ENCODE measurements around the gene RNF212B. TPM values are rescaled to one million over a fixed set of nuclear protein-coding genes. Genes with fewer than 3 reads are reported as not detected.
"Not testable (repeated sequence)": the region's sequence is repeated elsewhere in the genome, so short reads cannot be mapped to it uniquely, and the experiment has no call there.

RNF212B gene
- total RNA-seq, 1 experiment from 2014 or later: not detected

DNA sequence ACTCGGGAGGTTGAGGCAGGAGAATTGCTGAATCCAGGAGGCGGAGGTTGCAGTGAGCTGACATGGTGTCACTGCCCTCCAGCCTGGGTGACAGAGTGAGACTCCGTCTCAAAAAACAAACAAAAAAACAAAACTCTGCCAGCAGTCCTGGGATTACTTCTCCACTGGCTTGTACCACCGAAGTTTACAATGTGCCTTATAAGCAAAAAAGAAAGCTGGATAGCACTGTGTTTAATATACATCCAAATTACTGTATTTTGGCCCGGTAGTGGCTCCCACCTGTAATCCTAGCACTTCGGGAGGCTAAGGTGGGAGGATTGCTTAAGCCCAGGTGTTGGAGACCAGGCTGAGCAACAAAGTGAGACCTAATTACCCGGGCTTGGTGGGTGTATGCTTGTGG lies 31.5 kb downstream of the RNF212B start:
- no peak for DNase-seq
- H3K27ac ChIP-seq: no peak overlapping the region
- H3K36me3 ChIP-seq (ENCODE audit: low read depth): no peaks in the 10 kb centered on the region
- TF ChIP-seq, protein P1, sequence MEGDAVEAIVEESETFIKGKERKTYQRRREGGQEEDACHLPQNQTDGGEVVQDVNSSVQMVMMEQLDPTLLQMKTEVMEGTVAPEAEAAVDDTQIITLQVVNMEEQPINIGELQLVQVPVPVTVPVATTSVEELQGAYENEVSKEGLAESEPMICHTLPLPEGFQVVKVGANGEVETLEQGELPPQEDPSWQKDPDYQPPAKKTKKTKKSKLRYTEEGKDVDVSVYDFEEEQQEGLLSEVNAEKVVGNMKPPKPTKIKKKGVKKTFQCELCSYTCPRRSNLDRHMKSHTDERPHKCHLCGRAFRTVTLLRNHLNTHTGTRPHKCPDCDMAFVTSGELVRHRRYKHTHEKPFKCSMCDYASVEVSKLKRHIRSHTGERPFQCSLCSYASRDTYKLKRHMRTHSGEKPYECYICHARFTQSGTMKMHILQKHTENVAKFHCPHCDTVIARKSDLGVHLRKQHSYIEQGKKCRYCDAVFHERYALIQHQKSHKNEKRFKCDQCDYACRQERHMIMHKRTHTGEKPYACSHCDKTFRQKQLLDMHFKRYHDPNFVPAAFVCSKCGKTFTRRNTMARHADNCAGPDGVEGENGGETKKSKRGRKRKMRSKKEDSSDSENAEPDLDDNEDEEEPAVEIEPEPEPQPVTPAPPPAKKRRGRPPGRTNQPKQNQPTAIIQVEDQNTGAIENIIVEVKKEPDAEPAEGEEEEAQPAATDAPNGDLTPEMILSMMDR (conservative IDR thresholded peaks at IDR 0.05): no peak
- no peak for TF ChIP-seq EZH2 (IDR thresholded peaks at IDR 0.05; ENCODE audit: low read depth)
- H3K9me3 ChIP-seq (ENCODE audit: insufficient read depth, low read depth): no peaks in the 10 kb centered on the region
- no peaks in the 10 kb centered on the region for H3K4me1 ChIP-seq (replicated peaks; ENCODE audit: insufficient read depth)
- H2AFZ ChIP-seq: no peak overlapping the region
- ChIA-PET POLR2A (ENCODE audit: unreplicated experiment) (no interaction called here), CTCF (no interaction called here)
- H3K4me3 ChIP-seq: no peak overlapping the region
- H3K27me3 ChIP-seq (ENCODE audit: insufficient read depth, low read depth): no peaks in the 10 kb centered on the region
- H3K79me2 ChIP-seq (ENCODE audit: low read depth): no peaks in the 10 kb centered on the region
- H3K4me2 ChIP-seq: no peak overlapping the region
- H3K9me2 ChIP-seq (ENCODE audit: insufficient read depth): no peaks in the 10 kb centered on the region
- H4K20me1 ChIP-seq (ENCODE audit: insufficient read depth): no peaks in the 10 kb centered on the region
- intact Hi-C loops (cut with micrococcal nuclease; ENCODE audit: unreplicated experiment): loop anchor here (10.0 kb wide), 1 partner anchor 144 kb away; no protein-coding TSS in a partner anchor
- no TSS peak for BruUV-seq (replicated peaks)
- no peaks in the 10 kb centered on the region for H3F3A ChIP-seq (ENCODE audit: insufficient read depth, low read depth)

DNA sequence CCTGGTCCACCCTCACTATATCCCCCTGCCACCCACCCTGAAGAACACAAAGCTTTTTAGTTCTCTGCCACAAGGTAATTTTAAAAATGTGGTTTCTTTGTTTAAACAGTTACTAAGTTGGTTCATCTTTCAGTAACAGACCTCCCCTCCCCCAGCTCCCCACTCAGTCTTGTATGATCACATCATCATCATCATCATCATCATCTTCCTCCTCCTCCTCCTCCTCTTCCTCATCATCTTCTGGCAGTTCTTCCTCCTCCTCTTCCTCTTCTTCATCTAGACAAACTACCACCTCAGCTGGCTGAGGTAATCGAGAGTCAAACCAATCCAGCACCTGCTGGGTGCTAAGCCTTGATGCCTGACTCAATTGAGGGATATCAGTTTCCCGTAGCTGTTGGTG lies 37.7 kb downstream of the RNF212B start:
- no peak overlapping the region for H3K4me2 ChIP-seq
- TF ChIP-seq EZH2 (IDR thresholded peaks at IDR 0.05; ENCODE audit: low read depth): no peak
- TF ChIP-seq, protein P1 (conservative IDR thresholded peaks at IDR 0.05): no peak
- H3F3A ChIP-seq (ENCODE audit: insufficient read depth, low read depth): no peaks in the 10 kb centered on the region
- BruUV-seq (replicated peaks): no TSS peak
- intact Hi-C loops (cut with micrococcal nuclease; ENCODE audit: unreplicated experiment): no loop called here
- H3K4me3 ChIP-seq: no peak overlapping the region
- no peak overlapping the region for H3K27ac ChIP-seq
- POLR2A ChIA-PET (ENCODE audit: unreplicated experiment): no interaction called here
- DNase-seq: no peak
- H3K79me2 ChIP-seq (ENCODE audit: low read depth): no peaks in the 10 kb centered on the region
- H2AFZ ChIP-seq: no peak overlapping the region
- no peaks in the 10 kb centered on the region for H3K36me3 ChIP-seq (ENCODE audit: low read depth)
- no peaks in the 10 kb centered on the region for H4K20me1 ChIP-seq (ENCODE audit: insufficient read depth)
- H3K9me2 ChIP-seq (ENCODE audit: insufficient read depth): no peaks in the 10 kb centered on the region
- no peaks in the 10 kb centered on the region for H3K4me1 ChIP-seq (replicated peaks; ENCODE audit: insufficient read depth)
- no peaks in the 10 kb centered on the region for H3K27me3 ChIP-seq (ENCODE audit: insufficient read depth, low read depth)
- CTCF ChIA-PET: no interaction called here
- no peaks in the 10 kb centered on the region for H3K9me3 ChIP-seq (ENCODE audit: insufficient read depth, low read depth)

DNA sequence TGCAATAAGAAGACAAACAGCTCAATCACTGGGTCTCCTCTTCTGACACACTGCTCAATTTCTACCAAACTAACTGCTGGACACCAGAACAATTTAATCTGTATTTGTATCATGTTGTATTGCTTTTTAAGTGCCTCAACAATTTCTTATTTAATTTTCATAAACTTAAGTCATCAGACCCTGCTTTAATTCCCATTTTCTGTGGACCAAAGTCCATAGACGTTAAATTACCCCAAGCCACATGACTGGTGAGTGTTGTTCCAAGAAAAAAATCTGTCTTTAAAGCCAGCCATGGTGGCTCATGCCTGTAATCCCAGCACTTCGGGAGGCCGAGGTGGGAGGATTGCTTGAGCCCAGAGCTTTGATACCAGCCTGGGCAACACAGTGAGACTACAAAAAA lies 39.5 kb downstream of the RNF212B start:
- H3K27ac ChIP-seq: no peak overlapping the region
- H3K4me2 ChIP-seq: no peak overlapping the region
- no peaks in the 10 kb centered on the region for H3K4me1 ChIP-seq (replicated peaks; ENCODE audit: insufficient read depth)
- H2AFZ ChIP-seq: no peak overlapping the region
- H3K79me2 ChIP-seq (ENCODE audit: low read depth): no peaks in the 10 kb centered on the region
- intact Hi-C loops (cut with micrococcal nuclease; ENCODE audit: unreplicated experiment): no loop called here
- no peak overlapping the region for H3K4me3 ChIP-seq
- TF ChIP-seq EZH2 (IDR thresholded peaks at IDR 0.05; ENCODE audit: low read depth): no peak
- TF ChIP-seq, protein P1 (conservative IDR thresholded peaks at IDR 0.05): no peak
- ChIA-PET POLR2A (ENCODE audit: unreplicated experiment) (interaction anchor here (0.9 kb wide), 1 partner anchor 231 kb away, joined by 3 read pairs; no protein-coding TSS in a partner anchor), CTCF (no interaction called here)
- H3K9me3 ChIP-seq (ENCODE audit: insufficient read depth, low read depth): no peaks in the 10 kb centered on the region
- no peaks in the 10 kb centered on the region for H3K27me3 ChIP-seq (ENCODE audit: insufficient read depth, low read depth)
- no peaks in the 10 kb centered on the region for H3K36me3 ChIP-seq (ENCODE audit: low read depth)
- H4K20me1 ChIP-seq (ENCODE audit: insufficient read depth): no peaks in the 10 kb centered on the region
- no TSS peak for BruUV-seq (replicated peaks)
- no peaks in the 10 kb centered on the region for H3F3A ChIP-seq (ENCODE audit: insufficient read depth, low read depth)
- DNase-seq: no peak
- H3K9me2 ChIP-seq (ENCODE audit: insufficient read depth): no peaks in the 10 kb centered on the region

DNA sequence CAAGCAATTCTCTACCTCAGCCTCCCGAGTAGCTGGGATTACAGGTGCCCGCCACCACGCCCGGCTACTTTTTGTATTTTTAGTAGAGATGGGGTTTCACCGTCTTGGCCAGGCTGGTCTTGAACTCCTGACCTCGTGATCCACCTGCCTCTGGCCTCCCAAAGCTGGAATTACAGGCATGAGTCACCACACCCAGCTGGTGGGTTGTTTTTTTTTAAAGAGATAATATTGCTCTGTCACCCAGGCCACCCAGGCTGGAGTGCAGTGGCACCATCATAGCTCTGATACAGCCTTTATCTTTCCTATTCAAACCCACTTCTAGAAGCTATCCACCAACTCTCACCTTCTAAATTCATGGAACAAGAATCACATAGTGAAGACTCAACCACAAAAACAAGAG lies 40.2 kb downstream of the RNF212B start:
- DNase-seq; H3K27me3 ChIP-seq (ENCODE audit: insufficient read depth, low read depth); CTCF ChIA-PET; H3K4me1 ChIP-seq (replicated peaks; ENCODE audit: insufficient read depth); H3K4me3 ChIP-seq; H3K36me3 ChIP-seq (ENCODE audit: low read depth); H3K4me2 ChIP-seq; H2AFZ ChIP-seq; H4K20me1 ChIP-seq (ENCODE audit: insufficient read depth); H3K9me2 ChIP-seq (ENCODE audit: insufficient read depth); H3K9me3 ChIP-seq (ENCODE audit: insufficient read depth, low read depth); H3F3A ChIP-seq (ENCODE audit: insufficient read depth, low read depth); H3K27ac ChIP-seq; H3K79me2 ChIP-seq (ENCODE audit: low read depth); BruUV-seq (replicated peaks); intact Hi-C loops (cut with micrococcal nuclease; ENCODE audit: unreplicated experiment): not testable (repeated sequence)
- POLR2A ChIA-PET (ENCODE audit: unreplicated experiment): interaction anchor here (0.5 kb wide), 1 partner anchor 28 kb away, joined by 3 read pairs; no protein-coding TSS in a partner anchor

Data from PC-9 (cell line).